SK-N-SH treated with all-trans-retinoic acid at 6 μM for 48 hours (cell line): ENCODE results near the gene FER.

Experiments used
- ATAC-seq: fragments of 200-7000 bp; cut with Tn5 transposase; 3 replicates; pipeline ENCODE4 v1.9.1; 2020; ENCODE audit warnings: mild to moderate bottlenecking, moderate library complexity
- BACH2 ChIP-seq: fragments of 250-450 bp; sonication (Bioruptor Pico); IDR thresholded peaks from 2 replicates; pipeline ENCODE4 v1.9.0; 2021; ENCODE audit warnings: mild to moderate bottlenecking, borderline replicate concordance
- CSDC2 ChIP-seq: fragments of 250-450 bp; sonication (Bioruptor Pico); IDR thresholded peaks from 2 replicates; pipeline ENCODE4 v1.5.0; 2020; ENCODE audit warnings: mild to moderate bottlenecking, moderate library complexity
- ESRRG ChIP-seq: fragments of 250-450 bp; sonication (Bioruptor Pico); IDR thresholded peaks from 2 replicates; pipeline ENCODE4 v1.6.1; 2021; ENCODE audit warnings: mild to moderate bottlenecking
- GLIS3 ChIP-seq: fragments of 250-450 bp; sonication (Bioruptor Pico); IDR thresholded peaks from 2 replicates; pipeline ENCODE4 v1.5.0; 2020; ENCODE audit warnings: mild to moderate bottlenecking, moderate library complexity
- OSR1 ChIP-seq: fragments of 250-450 bp; sonication (Bioruptor Pico); IDR thresholded peaks from 2 replicates; pipeline ENCODE4 v1.8.0; 2022; ENCODE audit warnings: moderate library complexity, mild to moderate bottlenecking, inconsistent platforms
- RARB ChIP-seq: fragments of 250-450 bp; sonication (Bioruptor Pico); IDR thresholded peaks from 2 replicates; pipeline ENCODE4 v1.8.0; 2021; ENCODE audit warnings: mild to moderate bottlenecking, moderate library complexity
- SNAI2 ChIP-seq: fragments of 250-450 bp; sonication (Bioruptor Pico); IDR thresholded peaks from 2 replicates; pipeline ENCODE4 v1.5.0; 2020; ENCODE audit warnings: mild to moderate bottlenecking, moderate library complexity
- TOX ChIP-seq: fragments of 250-450 bp; sonication (Bioruptor Pico); IDR thresholded peaks from 2 replicates; pipeline ENCODE4 v1.8.0; 2021; ENCODE audit warnings: mild to moderate bottlenecking, moderate library complexity, borderline replicate concordance
- ZC3H10 ChIP-seq: fragments of 250-450 bp; sonication (Bioruptor Pico); IDR thresholded peaks from 2 replicates; pipeline ENCODE4 v1.5.1; 2021; ENCODE audit warnings: mild to moderate bottlenecking, moderate library complexity
- ZFP3 ChIP-seq: fragments of 250-450 bp; sonication (Bioruptor Pico); IDR thresholded peaks from 2 replicates; pipeline ENCODE4 v1.5.0; 2020; ENCODE audit warnings: mild to moderate bottlenecking, moderate library complexity
- ZFP30 ChIP-seq: fragments of 450-650 bp; formaldehyde crosslinking; IDR thresholded peaks from 2 replicates; pipeline ENCODE4 v1.5.0; 2022; ENCODE audit warnings: mild to moderate bottlenecking, moderate library complexity
- ZNF70 ChIP-seq: fragments of 450-650 bp; formaldehyde crosslinking; IDR thresholded peaks from 2 replicates; pipeline ENCODE4 v1.5.0; 2020; ENCODE audit warnings: mild to moderate bottlenecking, moderate library complexity
- ZNF8 ChIP-seq: fragments of 450-650 bp; formaldehyde crosslinking; IDR thresholded peaks from 2 replicates; pipeline ENCODE4 v1.5.0; 2020; ENCODE audit warnings: mild to moderate bottlenecking, moderate library complexity
- TF ChIP-seq, protein P1 (sequence below): fragments of 250-450 bp; sonication (Bioruptor Pico); IDR thresholded peaks from 2 replicates; pipeline ENCODE4 v1.8.0; 2020; ENCODE audit warnings: mild to moderate bottlenecking, moderate library complexity, borderline replicate concordance
- TF ChIP-seq, protein P2 (sequence below): fragments of 250-450 bp; sonication (Bioruptor Pico); IDR thresholded peaks from 2 replicates; pipeline ENCODE4 v1.5.0; 2020; ENCODE audit warnings: mild to moderate bottlenecking, moderate library complexity
- TF ChIP-seq, protein P3 (sequence below): fragments of 250-450 bp; sonication (Bioruptor Pico); IDR thresholded peaks from 2 replicates; pipeline ENCODE4 v1.8.0; 2021; ENCODE audit warnings: low read depth, mild to moderate bottlenecking, moderate library complexity, borderline replicate concordance
- TF ChIP-seq, protein P4 (sequence below): fragments of 250-450 bp; sonication (Bioruptor Pico); IDR thresholded peaks from 2 replicates; pipeline ENCODE4 v1.5.1; 2021; ENCODE audit warnings: mild to moderate bottlenecking, moderate library complexity
- TF ChIP-seq, protein P5 (sequence below): fragments of 250-450 bp; sonication (Bioruptor Pico); IDR thresholded peaks from 2 replicates; pipeline ENCODE4 v1.5.1; 2020; ENCODE audit warnings: low read depth, mild to moderate bottlenecking, moderate library complexity

The FER gene

DNA sequence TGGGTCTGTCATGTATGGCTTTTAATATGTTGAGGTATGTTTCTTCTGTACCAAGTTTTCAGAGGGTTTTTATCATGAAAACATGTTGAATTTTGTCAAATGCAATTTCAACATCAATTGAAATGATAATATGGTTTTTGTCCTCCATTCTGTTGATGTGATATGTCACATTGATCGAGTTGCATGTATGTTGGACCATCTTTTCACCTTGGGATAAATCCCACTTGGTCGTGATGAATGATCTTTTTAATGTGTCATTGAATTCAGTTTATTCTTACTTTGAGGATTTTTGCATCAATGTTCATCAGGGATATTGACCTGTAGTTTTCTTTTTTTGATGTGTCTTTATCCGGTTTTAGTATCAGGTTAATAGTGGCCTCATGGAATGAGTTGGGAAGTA is 373.5 kb downstream of the FER start:
- TF ChIP-seq OSR1 (CRISPR knock-in tag), result no peak
- TF ChIP-seq ZC3H10 (CRISPR knock-in tag), result no peak
- TF ChIP-seq, protein P1, sequence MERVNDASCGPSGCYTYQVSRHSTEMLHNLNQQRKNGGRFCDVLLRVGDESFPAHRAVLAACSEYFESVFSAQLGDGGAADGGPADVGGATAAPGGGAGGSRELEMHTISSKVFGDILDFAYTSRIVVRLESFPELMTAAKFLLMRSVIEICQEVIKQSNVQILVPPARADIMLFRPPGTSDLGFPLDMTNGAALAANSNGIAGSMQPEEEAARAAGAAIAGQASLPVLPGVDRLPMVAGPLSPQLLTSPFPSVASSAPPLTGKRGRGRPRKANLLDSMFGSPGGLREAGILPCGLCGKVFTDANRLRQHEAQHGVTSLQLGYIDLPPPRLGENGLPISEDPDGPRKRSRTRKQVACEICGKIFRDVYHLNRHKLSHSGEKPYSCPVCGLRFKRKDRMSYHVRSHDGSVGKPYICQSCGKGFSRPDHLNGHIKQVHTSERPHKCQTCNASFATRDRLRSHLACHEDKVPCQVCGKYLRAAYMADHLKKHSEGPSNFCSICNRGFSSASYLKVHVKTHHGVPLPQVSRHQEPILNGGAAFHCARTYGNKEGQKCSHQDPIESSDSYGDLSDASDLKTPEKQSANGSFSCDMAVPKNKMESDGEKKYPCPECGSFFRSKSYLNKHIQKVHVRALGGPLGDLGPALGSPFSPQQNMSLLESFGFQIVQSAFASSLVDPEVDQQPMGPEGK (CRISPR knock-in tag), result no peak
- no peak for TF ChIP-seq ZNF8 (CRISPR knock-in tag)
- TF ChIP-seq, protein P2, sequence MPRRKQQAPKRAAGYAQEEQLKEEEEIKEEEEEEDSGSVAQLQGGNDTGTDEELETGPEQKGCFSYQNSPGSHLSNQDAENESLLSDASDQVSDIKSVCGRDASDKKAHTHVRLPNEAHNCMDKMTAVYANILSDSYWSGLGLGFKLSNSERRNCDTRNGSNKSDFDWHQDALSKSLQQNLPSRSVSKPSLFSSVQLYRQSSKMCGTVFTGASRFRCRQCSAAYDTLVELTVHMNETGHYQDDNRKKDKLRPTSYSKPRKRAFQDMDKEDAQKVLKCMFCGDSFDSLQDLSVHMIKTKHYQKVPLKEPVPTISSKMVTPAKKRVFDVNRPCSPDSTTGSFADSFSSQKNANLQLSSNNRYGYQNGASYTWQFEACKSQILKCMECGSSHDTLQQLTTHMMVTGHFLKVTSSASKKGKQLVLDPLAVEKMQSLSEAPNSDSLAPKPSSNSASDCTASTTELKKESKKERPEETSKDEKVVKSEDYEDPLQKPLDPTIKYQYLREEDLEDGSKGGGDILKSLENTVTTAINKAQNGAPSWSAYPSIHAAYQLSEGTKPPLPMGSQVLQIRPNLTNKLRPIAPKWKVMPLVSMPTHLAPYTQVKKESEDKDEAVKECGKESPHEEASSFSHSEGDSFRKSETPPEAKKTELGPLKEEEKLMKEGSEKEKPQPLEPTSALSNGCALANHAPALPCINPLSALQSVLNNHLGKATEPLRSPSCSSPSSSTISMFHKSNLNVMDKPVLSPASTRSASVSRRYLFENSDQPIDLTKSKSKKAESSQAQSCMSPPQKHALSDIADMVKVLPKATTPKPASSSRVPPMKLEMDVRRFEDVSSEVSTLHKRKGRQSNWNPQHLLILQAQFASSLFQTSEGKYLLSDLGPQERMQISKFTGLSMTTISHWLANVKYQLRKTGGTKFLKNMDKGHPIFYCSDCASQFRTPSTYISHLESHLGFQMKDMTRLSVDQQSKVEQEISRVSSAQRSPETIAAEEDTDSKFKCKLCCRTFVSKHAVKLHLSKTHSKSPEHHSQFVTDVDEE (CRISPR knock-in tag), result no peak
- TF ChIP-seq ESRRG, result no peak
- no peak for TF ChIP-seq ZFP30
- TF ChIP-seq, protein P3, sequence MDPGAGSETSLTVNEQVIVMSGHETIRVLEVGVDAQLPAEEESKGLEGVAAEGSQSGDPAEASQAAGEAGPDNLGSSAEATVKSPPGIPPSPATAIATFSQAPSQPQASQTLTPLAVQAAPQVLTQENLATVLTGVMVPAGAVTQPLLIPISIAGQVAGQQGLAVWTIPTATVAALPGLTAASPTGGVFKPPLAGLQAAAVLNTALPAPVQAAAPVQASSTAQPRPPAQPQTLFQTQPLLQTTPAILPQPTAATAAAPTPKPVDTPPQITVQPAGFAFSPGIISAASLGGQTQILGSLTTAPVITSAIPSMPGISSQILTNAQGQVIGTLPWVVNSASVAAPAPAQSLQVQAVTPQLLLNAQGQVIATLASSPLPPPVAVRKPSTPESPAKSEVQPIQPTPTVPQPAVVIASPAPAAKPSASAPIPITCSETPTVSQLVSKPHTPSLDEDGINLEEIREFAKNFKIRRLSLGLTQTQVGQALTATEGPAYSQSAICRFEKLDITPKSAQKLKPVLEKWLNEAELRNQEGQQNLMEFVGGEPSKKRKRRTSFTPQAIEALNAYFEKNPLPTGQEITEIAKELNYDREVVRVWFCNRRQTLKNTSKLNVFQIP (CRISPR knock-in tag), result no peak
- TF ChIP-seq ZNF70 (CRISPR knock-in tag), result no peak
- no peak for TF ChIP-seq BACH2
- no peak for ATAC-seq

DNA sequence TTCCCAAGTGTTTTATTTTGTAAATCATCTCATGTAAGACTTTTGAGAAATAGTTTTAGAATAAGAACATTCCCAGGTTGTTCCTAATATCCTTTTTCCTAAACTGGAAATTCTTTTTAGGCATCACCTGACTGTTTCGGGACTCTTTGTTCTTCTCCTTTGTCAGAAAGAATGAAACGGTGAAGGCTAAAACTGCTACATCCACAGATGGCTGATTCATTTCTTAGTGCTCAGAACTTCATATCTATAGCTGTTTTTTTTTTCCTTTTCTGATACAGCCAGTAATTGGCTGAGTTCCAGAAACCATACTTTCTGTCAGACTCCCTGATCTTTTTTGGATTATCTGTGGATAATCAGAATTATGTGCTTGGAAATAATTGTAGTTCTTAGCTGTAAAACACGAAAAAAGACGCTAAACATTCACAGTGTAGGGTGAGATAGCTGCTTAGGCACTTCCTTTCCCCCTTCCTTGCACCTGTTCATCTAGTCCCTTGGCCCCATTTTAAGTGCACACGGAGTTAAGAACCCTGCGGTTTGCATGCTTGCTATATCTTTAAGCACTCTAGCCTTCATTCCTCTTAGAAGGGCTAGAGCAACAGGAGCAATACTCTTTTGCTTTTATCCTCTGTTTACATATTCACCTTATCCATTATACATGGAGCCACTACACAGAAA is 378.2 kb downstream of the FER start:
- TF ChIP-seq ZNF8 (CRISPR knock-in tag) (no peak), OSR1 (CRISPR knock-in tag) (no peak), ZFP3 (CRISPR knock-in tag) (no peak), ZC3H10 (CRISPR knock-in tag) (no peak)
- TF ChIP-seq, protein P4, sequence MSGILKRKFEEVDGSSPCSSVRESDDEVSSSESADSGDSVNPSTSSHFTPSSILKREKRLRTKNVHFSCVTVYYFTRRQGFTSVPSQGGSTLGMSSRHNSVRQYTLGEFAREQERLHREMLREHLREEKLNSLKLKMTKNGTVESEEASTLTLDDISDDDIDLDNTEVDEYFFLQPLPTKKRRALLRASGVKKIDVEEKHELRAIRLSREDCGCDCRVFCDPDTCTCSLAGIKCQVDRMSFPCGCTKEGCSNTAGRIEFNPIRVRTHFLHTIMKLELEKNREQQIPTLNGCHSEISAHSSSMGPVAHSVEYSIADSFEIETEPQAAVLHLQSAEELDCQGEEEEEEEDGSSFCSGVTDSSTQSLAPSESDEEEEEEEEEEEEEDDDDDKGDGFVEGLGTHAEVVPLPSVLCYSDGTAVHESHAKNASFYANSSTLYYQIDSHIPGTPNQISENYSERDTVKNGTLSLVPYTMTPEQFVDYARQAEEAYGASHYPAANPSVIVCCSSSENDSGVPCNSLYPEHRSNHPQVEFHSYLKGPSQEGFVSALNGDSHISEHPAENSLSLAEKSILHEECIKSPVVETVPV (CRISPR knock-in tag), result no peak
- TF ChIP-seq, protein P3 (CRISPR knock-in tag), result no peak
- TF ChIP-seq, all 23 proteins: peak for 0
- ATAC-seq, result no peak

DNA sequence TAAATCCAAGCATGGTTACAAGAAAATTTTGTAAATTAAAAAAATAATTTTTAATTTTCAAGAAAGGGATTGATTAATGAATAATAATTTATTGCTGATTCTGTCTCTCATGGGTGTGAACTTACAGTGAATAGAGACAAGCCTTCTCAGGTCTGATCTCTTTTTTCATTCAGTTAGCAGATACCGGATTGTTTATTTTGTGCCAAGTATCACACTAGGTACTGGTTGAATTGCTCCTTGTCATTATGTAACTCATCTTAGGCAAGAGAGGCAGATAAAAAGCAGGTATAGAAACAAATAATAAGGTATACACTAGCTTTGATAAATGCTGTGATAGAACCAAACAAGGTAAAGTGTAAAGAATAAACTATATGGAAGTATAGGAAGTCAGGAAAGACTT is 378.8 kb downstream of the FER start:
- TF ChIP-seq ZNF70 (CRISPR knock-in tag) (no peak), ZC3H10 (CRISPR knock-in tag) (no peak), RARB (CRISPR knock-in tag) (no peak), TOX (no peak), SNAI2 (no peak)
- ATAC-seq, result no peak

DNA sequence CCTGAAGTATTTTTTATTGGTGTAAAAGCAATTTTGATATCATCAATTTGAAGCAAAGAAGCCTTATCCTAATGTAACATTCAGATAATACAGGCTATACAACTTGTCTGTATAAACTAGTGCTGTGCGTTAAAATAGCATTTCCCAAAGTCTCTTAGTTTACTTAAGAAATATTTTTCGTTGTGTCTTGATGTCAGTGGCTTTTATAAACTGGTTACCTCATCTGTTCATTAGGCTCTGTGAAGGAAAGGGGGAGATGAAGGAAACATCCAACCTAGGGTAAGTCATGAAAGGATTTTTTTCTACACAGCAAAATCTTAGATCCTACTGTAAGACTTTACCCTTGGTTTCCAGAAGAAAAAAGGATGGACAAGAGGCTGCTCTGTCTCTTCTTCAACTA is 389.2 kb downstream of the FER start:
- ATAC-seq, result no peak
- no peak for TF ChIP-seq CSDC2 (CRISPR knock-in tag)
- no peak for TF ChIP-seq ZFP3 (CRISPR knock-in tag)
- no peak for TF ChIP-seq ZC3H10 (CRISPR knock-in tag)
- no peak for TF ChIP-seq TOX
- no peak for TF ChIP-seq SNAI2
- TF ChIP-seq GLIS3, result no peak
- TF ChIP-seq, protein P3 (CRISPR knock-in tag), result no peak
- TF ChIP-seq ESRRG, result no peak
- TF ChIP-seq, protein P5, sequence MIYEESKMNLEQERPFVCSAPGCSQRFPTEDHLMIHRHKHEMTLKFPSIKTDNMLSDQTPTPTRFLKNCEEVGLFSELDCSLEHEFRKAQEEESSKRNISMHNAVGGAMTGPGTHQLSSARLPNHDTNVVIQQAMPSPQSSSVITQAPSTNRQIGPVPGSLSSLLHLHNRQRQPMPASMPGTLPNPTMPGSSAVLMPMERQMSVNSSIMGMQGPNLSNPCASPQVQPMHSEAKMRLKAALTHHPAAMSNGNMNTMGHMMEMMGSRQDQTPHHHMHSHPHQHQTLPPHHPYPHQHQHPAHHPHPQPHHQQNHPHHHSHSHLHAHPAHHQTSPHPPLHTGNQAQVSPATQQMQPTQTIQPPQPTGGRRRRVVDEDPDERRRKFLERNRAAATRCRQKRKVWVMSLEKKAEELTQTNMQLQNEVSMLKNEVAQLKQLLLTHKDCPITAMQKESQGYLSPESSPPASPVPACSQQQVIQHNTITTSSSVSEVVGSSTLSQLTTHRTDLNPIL (CRISPR knock-in tag), result no peak
- TF ChIP-seq ZFP30, result no peak
- no peak for TF ChIP-seq ZNF8 (CRISPR knock-in tag)
- TF ChIP-seq, protein P4 (CRISPR knock-in tag), result no peak
- TF ChIP-seq OSR1 (CRISPR knock-in tag), result no peak
